ENCODE results near the gene MAML2. TPM values are rescaled to one million over a fixed set of nuclear protein-coding genes. Genes with fewer than 3 reads are reported as not detected.

The MAML2 gene
- polyA plus RNA-seq, 3 donors: 0.57 to 7.6 (median 1.2) TPM

DNA sequence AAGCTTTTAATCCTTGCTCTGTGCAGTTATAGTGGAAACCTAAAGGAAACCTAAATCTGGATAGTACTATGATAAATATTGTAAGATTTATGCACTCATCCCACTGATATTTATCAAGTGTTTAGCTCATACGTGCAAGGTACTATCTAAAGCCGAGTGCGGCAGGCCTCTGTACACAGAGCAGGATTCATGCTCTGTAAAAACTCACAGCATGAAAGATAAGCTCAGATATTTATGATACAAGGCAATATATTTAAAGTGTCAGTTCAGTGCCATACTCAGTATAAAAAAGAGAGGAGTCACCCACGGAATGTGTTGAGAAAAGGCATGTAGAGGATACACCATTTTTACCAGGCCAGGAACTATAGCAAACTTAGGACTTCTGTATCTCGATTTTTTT lies 66.2 kb downstream of the MAML2 start:
- H3K36me3 Mint-ChIP-seq: peaks cover 8 to 19% of the 10 kb centered on the region in 2 donors
- Histone ChIP-seq H3K36me3 (replicated peaks in 1 of 2; ENCODE audit: control insufficient read depth in 1 of 2, insufficient read depth in 2 of 2, low read length in 2 of 2) (no peaks in the 10 kb centered on the region), H3K27me3 (ENCODE audit: control insufficient read depth in 2 of 2, insufficient read depth in 2 of 2, low read length in 2 of 2) (no peaks in the 10 kb centered on the region), H3K4me2 (replicated peaks; ENCODE audit: extremely low read depth, low read length, poor library complexity, severe bottlenecking) (no peak overlapping the region), H3K9ac (ENCODE audit: insufficient read depth, low read length, poor library complexity, severe bottlenecking) (no peak overlapping the region), H3K4me1 (ENCODE audit: control insufficient read depth in 1 of 2, insufficient read depth in 2 of 2, low read length in 2 of 2) (peaks cover 14% of the 10 kb centered on the region in 2 donors), H4K20me1 (ENCODE audit: insufficient read depth, low read length) (no peaks in the 10 kb centered on the region), H2AFZ (ENCODE audit: insufficient read depth, low read depth, low read length, poor library complexity, severe bottlenecking) (no peak overlapping the region), H3K4me3 (replicated peaks in 1 of 3; ENCODE audit: low read depth in 2 of 3, low read length in 3 of 3) (no peak overlapping the region), H3K79me2 (ENCODE audit: insufficient read depth, low read length) (no peaks in the 10 kb centered on the region), H3K9me3 (replicated peaks in 1 of 2; ENCODE audit: control insufficient read depth in 1 of 2, insufficient read depth in 1 of 2, low read length in 2 of 2) (no peaks in the 10 kb centered on the region), H3K27ac (ENCODE audit: low read depth in 1 of 2, low read length in 2 of 2) (no peak overlapping the region)
- TF ChIP-seq, protein P1, sequence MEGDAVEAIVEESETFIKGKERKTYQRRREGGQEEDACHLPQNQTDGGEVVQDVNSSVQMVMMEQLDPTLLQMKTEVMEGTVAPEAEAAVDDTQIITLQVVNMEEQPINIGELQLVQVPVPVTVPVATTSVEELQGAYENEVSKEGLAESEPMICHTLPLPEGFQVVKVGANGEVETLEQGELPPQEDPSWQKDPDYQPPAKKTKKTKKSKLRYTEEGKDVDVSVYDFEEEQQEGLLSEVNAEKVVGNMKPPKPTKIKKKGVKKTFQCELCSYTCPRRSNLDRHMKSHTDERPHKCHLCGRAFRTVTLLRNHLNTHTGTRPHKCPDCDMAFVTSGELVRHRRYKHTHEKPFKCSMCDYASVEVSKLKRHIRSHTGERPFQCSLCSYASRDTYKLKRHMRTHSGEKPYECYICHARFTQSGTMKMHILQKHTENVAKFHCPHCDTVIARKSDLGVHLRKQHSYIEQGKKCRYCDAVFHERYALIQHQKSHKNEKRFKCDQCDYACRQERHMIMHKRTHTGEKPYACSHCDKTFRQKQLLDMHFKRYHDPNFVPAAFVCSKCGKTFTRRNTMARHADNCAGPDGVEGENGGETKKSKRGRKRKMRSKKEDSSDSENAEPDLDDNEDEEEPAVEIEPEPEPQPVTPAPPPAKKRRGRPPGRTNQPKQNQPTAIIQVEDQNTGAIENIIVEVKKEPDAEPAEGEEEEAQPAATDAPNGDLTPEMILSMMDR (IDR thresholded peaks at IDR 0.05): no peak
- H3K4me1 Mint-ChIP-seq: peaks cover 39% of the 10 kb centered on the region
- peak overlapping the region in 1 of 7 donors; percentile 12 for H3K27ac Mint-ChIP-seq
- intact Hi-C loops (cut with micrococcal nuclease): no loop called here
- no peaks in the 10 kb centered on the region for H3K27me3 Mint-ChIP-seq (ENCODE audit: low read depth in 3 of 3)
- no CpG with 5 or more reads among the region's 5 CpGs for WGBS (ENCODE audit: insufficient coverage)
- peaks cover 0 to 2% (median 0%) of the 10 kb centered on the region in 7 donors for H3K9me3 Mint-ChIP-seq
- H3K4me3 Mint-ChIP-seq: no peak overlapping the region
- no peak for DNase-seq

DNA sequence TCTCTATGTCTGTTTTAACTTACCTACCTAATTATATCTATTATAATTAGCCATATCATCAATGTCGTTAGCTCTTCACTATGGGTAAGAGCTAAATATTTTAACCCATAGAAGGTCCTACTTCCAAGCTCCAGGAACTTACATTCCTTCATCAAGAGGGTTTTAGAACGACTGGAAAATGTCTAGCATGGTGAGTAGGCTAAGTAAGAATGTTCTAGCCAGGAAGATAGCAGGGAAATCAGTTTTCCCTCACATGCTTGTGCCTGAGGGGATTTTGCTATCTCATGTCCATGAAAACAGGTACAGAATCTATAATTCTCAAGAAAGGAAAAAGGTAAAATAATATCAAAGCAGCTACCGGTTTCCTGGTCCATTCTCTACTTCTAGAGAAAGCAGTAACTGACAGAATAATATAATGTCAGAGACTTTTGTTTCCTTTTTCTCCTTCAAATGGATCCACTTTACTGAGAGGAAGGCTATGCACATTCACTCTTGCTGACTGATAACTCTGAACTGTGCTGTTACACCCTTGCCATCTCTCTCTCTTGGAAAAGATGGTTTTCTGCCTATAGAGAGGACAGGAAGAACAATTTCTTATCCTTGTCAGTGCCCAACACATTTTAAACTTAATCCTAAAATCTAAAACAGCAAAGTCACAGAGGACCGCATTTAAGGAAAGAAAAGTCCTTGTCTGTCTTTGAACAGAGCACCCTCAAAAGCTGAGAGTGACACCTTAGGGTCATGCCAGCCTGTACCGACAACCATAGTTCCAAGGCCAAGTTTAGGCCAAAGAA lies 67.0 kb downstream of the MAML2 start:
- Mint-ChIP-seq H3K27me3 (ENCODE audit: low read depth in 3 of 3) (no peaks in the 10 kb centered on the region), H3K27ac (peak overlapping the region in 4 of 7 donors; percentile 34 to 45 (median 43)), H3K9me3 (peaks cover 0 to 7% (median 0%) of the 10 kb centered on the region in 7 donors), H3K4me1 (peaks cover 39% of the 10 kb centered on the region), H3K4me3 (no peak overlapping the region), H3K36me3 (peaks cover 3 to 19% of the 10 kb centered on the region in 2 donors)
- Histone ChIP-seq H3K36me3 (replicated peaks in 1 of 2; ENCODE audit: control insufficient read depth in 1 of 2, insufficient read depth in 2 of 2, low read length in 2 of 2) (no peaks in the 10 kb centered on the region), H3K4me2 (replicated peaks; ENCODE audit: extremely low read depth, low read length, poor library complexity, severe bottlenecking) (no peak overlapping the region), H3K4me3 (replicated peaks in 1 of 3; ENCODE audit: low read depth in 2 of 3, low read length in 3 of 3) (no peak overlapping the region), H3K79me2 (ENCODE audit: insufficient read depth, low read length) (no peaks in the 10 kb centered on the region), H3K27me3 (ENCODE audit: control insufficient read depth in 2 of 2, insufficient read depth in 2 of 2, low read length in 2 of 2) (no peaks in the 10 kb centered on the region), H3K27ac (ENCODE audit: low read depth in 1 of 2, low read length in 2 of 2) (no peak overlapping the region), H3K9me3 (replicated peaks in 1 of 2; ENCODE audit: control insufficient read depth in 1 of 2, insufficient read depth in 1 of 2, low read length in 2 of 2) (no peaks in the 10 kb centered on the region), H2AFZ (ENCODE audit: insufficient read depth, low read depth, low read length, poor library complexity, severe bottlenecking) (no peak overlapping the region), H3K9ac (ENCODE audit: insufficient read depth, low read length, poor library complexity, severe bottlenecking) (no peak overlapping the region), H4K20me1 (ENCODE audit: insufficient read depth, low read length) (no peaks in the 10 kb centered on the region), H3K4me1 (ENCODE audit: control insufficient read depth in 1 of 2, insufficient read depth in 2 of 2, low read length in 2 of 2) (peaks cover 14% of the 10 kb centered on the region in 2 donors)
- intact Hi-C loops (cut with micrococcal nuclease): no loop called here
- 93% methylated on average over 2 of the region's 5 CpGs for WGBS (ENCODE audit: insufficient coverage)
- TF ChIP-seq, protein P1 (IDR thresholded peaks at IDR 0.05): no peak
- DNase-seq: no peak
